BLaER1 treated with 17β-estradiol and CSF1 and Interleukin-3, amounts not matched to agents 10 nM and 100 nM (cell line): Measurements from ENCODE around the gene ITGA2B.

Experiments used
- H3K27ac ChIP-seq, 11 experiments: shearing (Covaris generic); formaldehyde crosslinking; 2 replicates each; pipeline ENCODE4 v1.8.1; 2022
- H3K27me3 ChIP-seq, 11 experiments: shearing (Covaris generic); formaldehyde crosslinking; 2 replicates each; pipeline ENCODE4 v1.8.1; 2022
- H3K36me3 ChIP-seq, 11 experiments: shearing (Covaris generic); formaldehyde crosslinking; 2 replicates each; pipeline ENCODE4 v1.8.1; 2022
- H3K4me1 ChIP-seq, 10 experiments: shearing (Covaris generic); formaldehyde crosslinking; 2 replicates each; pipeline ENCODE4 v1.8.1; 2022
- H3K4me2 ChIP-seq, 11 experiments: shearing (Covaris generic); formaldehyde crosslinking; 2 replicates each; pipeline ENCODE4 v1.8.1; 2022
- H3K4me3 ChIP-seq, 10 experiments: shearing (Covaris generic); formaldehyde crosslinking; 2 replicates each; pipeline ENCODE4 v1.8.1; 2022
- H3K9ac ChIP-seq, 11 experiments: shearing (Covaris generic); formaldehyde crosslinking; 2 replicates each; pipeline ENCODE4 v1.8.1; 2022
- H3K9me3 ChIP-seq, 11 experiments: shearing (Covaris generic); formaldehyde crosslinking; replicated peaks in 1 of 11; 2 replicates each; pipeline ENCODE4 v1.8.1; 2022
- H4K20me1 ChIP-seq, 11 experiments: shearing (Covaris generic); formaldehyde crosslinking; 2 replicates each; pipeline ENCODE4 v1.8.1; 2022
- Cebpa-rat ChIP-seq, 11 experiments: shearing (Covaris generic); IDR thresholded peaks; 2 replicates each; pipeline ENCODE4 v1.8.1; 2022

ITGA2B gene

DNA sequence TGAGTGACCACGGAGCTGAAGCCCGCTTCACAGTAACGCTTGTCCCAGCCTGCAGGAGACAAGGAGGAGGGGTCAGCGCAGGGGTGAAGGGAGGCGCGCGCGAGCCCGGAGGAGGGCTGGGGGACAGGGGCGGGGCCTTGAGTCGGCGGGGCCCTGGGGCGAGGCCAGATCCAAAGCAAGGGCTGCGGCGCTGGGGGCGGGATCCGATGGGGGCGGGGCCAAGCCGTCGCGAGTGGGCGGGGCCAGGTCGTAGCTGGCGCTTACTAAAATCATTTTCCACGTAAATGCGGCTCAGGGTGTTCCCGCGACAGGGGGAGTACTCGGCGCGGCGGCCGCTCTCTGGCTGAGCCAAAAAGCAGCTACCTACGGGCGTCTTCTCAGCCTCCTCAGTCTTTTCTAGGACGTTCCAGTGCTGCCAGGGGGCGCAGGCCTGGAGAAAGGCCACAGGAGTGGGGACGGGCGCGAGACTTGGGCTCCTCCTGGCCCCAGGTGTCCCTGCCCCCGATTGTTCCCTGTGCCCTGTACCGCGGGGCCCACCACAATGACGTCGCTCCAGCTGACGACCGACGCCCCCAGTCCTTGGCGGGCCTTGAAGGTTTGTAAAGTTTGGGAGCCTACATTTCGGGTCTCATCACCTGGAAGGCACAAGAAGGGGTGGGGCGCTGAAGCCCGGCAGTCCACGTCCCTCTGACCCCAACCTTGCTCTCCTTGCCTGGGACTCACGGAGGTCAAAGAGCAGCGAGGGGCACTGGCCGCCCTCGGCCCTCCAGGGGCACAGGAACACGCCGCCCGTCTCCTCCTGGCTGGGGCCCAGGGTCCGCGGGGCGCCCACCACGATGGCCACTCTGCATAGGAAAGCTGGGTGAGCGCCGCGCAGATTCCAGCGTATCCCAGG, 3.9 kb downstream of the ITGA2B start:
- Histone ChIP-seq H3K27me3 (no peaks in the 10 kb centered on the region), H4K20me1 (no peaks in the 10 kb centered on the region; a peak in 1 of 22 replicates), H3K9ac (peak overlapping the region; percentile 65 to 82 (median 76)), H3K36me3 (no peaks in the 10 kb centered on the region), H3K4me2 (peak overlapping the region; percentile 89 to 99 (median 94)), H3K9me3 (no peaks in the 10 kb centered on the region), H3K27ac (peak overlapping the region in 10 of 11 experiments; percentile 10 to 65 (median 54); a peak in 15 of 22 replicates), H3K4me1 (peaks cover 21 to 42% (median 31%) of the 10 kb centered on the region in 10 experiments), H3K4me3 (peak overlapping the region; percentile 50 to 71 (median 62))
- no peak for TF ChIP-seq Cebpa-rat (IDR thresholded peaks at IDR 0.05)

DNA sequence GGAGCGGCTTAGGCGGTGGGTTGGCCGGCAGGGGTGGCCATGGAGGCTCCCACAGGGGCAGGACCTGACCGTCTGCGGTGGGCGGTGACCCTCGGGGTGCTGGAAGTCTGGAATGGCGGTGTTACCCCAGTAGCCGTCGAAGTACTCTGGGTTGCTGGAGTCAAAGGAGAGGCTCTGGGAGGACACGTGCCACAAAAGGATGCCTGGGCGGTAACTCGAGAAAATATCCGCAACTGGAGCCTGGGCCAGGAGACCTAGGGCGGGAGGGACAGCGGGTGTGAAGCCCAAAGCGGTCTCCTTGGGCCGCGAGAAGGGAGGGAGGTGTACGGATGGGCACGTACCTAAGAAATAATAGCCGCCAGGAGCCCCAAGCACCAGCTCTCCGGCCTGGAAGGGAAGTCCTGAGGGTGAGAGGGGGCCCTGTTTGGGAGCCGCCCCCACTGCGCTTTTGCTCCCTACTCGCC, 4.6 kb downstream of the ITGA2B start:
- Histone ChIP-seq H3K4me2 (peak overlapping the region; percentile 89 to 99 (median 94)), H3K27me3 (no peaks in the 10 kb centered on the region), H3K4me3 (peak overlapping the region; percentile 50 to 71 (median 62))

DNA sequence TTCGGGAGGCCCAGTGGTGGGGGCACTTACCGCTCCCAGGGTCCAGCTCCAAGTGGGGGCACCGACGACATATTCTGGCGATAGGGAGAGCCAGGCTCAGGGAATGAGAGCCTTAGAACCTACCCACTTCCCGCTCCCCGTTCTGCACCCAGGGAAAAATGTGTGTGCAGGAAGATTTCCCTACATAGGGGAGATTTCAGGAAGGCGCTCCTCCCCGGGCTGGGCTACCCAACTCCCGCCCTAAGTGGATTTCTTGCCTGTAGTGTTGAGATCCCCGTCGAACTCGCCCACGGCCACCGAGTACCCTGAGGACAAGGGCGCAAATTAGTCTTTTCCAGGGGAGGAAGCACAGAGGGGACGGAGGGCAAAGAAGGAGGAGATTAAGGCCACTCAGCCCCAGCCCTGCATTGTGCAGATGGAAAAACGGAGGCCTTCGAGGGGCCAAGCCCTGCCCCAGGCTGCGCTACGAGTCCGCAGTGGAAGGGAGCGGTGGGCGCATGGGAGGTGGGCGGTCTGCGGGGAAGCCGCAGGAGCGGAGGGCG, 5.1 kb downstream of the ITGA2B start:
- no peak for TF ChIP-seq Cebpa-rat (IDR thresholded peaks at IDR 0.05)
- Histone ChIP-seq H3K4me1 (peaks cover 9 to 31% (median 19%) of the 10 kb centered on the region in 10 experiments), H3K9ac (peak overlapping the region in 3 of 11 experiments; percentile 73 to 78 (median 76); a peak in 5 of 22 replicates), H4K20me1 (no peaks in the 10 kb centered on the region; a peak in 2 of 22 replicates), H3K27me3 (no peaks in the 10 kb centered on the region), H3K4me2 (peak overlapping the region; percentile 89 to 99 (median 94); a peak in 21 of 22 replicates), H3K9me3 (no peaks in the 10 kb centered on the region), H3K36me3 (no peaks in the 10 kb centered on the region), H3K27ac (0 out of 22 replicates have a peak overlapping the region, but pooled peaks of 1 of the 11 experiments have one; percentile 38), H3K4me3 (peak overlapping the region in 5 of 10 experiments; percentile 59 to 71 (median 63); a peak in 3 of 20 replicates)

More for the DNA sequence above, 4.6 kb downstream of the ITGA2B start:
- no peak for TF ChIP-seq Cebpa-rat (IDR thresholded peaks at IDR 0.05)
- peak overlapping the region in 4 of 11 experiments; percentile 28 to 54 (median 39); a peak in 4 of 22 replicates for H3K27ac ChIP-seq
- H4K20me1 ChIP-seq: no peaks in the 10 kb centered on the region; a peak in 2 of 22 replicates
- H3K36me3 ChIP-seq: no peaks in the 10 kb centered on the region
- peak overlapping the region; percentile 65 to 82 (median 76); a peak in 21 of 22 replicates for H3K9ac ChIP-seq
- H3K4me1 ChIP-seq: peaks cover 14 to 36% (median 24%) of the 10 kb centered on the region in 10 experiments
- H3K9me3 ChIP-seq: no peaks in the 10 kb centered on the region

DNA sequence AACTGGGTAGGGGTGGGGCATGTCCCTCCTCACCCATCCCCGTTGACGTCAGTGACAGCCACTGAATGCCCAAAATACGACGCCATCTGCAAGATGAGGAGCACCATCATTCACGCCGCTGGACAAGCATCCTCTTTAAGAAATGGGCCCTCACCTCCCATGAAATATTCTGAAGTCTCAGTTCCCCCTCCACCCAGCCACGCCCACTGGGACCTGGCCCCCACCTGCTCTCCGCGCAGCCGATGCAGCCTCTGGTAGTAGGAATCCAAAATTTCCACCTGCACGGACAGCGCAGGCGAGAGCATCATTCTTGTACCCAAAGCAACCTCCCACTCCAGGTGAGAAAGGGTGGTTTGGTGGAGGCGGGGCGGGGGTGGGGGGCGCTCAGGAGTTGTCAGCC, 5.6 kb downstream of the ITGA2B start:
- H3K9me3 ChIP-seq: no peaks in the 10 kb centered on the region
- no peak overlapping the region for H3K4me2 ChIP-seq
- H3K27ac ChIP-seq: no peak overlapping the region
- no peaks in the 10 kb centered on the region for H3K27me3 ChIP-seq
- no peak overlapping the region for H3K9ac ChIP-seq
- H3K36me3 ChIP-seq: no peaks in the 10 kb centered on the region
- H3K4me1 ChIP-seq: peaks cover 6 to 26% (median 16%) of the 10 kb centered on the region in 10 experiments; a peak in 19 of 20 replicates
- TF ChIP-seq Cebpa-rat (IDR thresholded peaks at IDR 0.05): no peak
- no peak overlapping the region for H3K4me3 ChIP-seq
- H4K20me1 ChIP-seq: no peaks in the 10 kb centered on the region; a peak in 2 of 22 replicates

DNA sequence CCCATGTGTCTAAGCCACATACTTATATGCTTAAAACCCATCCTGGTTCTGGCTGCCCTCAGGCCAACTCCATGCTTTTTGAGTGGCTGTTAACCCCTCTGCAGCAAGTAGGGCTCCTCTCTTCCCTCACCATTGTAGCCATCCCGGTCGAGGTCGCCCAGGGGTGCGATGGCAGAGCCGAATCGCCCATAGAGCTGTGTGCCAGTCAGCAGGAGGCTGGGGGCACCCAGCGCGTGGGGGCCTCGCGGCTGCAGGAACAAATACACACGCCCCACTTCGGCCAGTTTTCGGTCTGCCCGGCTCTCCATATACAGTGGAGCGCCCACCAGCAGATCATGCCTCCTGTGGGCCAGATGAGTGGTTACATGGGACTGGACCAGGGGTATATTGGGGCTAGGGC, 6.1 kb downstream of the ITGA2B start:
- Histone ChIP-seq H3K9ac (no peak overlapping the region), H3K4me3 (no peak overlapping the region), H3K36me3 (no peaks in the 10 kb centered on the region), H3K9me3 (no peaks in the 10 kb centered on the region), H3K27me3 (no peaks in the 10 kb centered on the region), H3K4me2 (no peak overlapping the region), H4K20me1 (no peaks in the 10 kb centered on the region; a peak in 2 of 22 replicates), H3K4me1 (peaks cover 6 to 26% (median 16%) of the 10 kb centered on the region in 10 experiments; a peak in 19 of 20 replicates), H3K27ac (no peak overlapping the region)
- no peak for TF ChIP-seq Cebpa-rat (IDR thresholded peaks at IDR 0.05)

DNA sequence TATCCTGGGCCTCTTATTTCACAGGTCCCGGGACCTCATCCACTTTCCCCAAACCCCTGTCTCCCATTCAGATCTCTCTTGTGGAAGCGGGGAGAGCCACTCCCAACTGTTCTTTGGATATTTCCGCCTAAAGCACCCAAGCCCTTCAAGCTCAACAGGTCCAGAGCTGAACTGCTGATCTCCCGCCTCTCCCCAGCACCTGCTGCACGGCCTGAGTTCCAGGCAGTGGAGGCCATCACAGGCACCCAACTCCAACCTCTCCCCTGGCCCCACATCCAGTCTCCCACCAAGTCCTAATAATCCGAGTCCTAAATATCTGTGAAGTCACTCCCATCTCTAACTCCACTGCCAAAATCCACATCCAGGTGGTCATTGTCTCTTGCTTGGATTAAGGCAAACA, 6.5 kb downstream of the ITGA2B start:
- Histone ChIP-seq H4K20me1 (no peaks in the 10 kb centered on the region; a peak in 2 of 22 replicates), H3K4me1 (peaks cover 6 to 26% (median 16%) of the 10 kb centered on the region in 10 experiments; a peak in 19 of 20 replicates), H3K4me3 (no peak overlapping the region), H3K4me2 (no peak overlapping the region), H3K27ac (no peak overlapping the region), H3K27me3 (no peaks in the 10 kb centered on the region), H3K9ac (no peak overlapping the region; a peak in 1 of 22 replicates), H3K36me3 (no peaks in the 10 kb centered on the region), H3K9me3 (no peaks in the 10 kb centered on the region)
- no peak for TF ChIP-seq Cebpa-rat (IDR thresholded peaks at IDR 0.05)

DNA sequence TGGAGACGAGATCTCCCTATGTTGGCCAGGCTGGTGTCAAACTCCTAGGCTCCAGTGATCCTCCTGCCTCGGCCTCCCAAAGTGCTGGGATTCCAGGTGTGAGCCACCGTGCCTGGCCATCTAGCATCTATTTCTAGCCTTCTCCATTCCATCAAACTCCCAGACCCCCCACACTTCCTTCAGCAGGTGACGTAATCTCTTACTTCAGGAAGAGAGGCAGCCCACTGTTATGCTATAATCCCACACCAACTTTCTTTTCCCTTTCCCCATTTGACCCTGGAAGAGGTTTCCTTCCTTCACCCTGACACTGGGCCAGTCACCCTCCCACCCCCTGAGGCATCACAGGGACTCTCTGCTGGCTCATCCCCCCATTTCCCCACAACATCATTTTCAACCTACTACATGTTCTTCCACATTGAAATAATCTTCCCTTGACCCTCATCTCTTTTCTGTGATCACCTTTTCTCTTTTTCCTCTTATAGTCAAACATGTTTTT, 7.6 kb downstream of the ITGA2B start:
- Histone ChIP-seq H3K27me3 (no peaks in the 10 kb centered on the region), H3K9ac (no peak overlapping the region), H3K4me3 (no peak overlapping the region), H3K9me3 (no peaks in the 10 kb centered on the region), H3K4me2 (peak overlapping the region in 3 of 11 experiments; percentile 13 to 40 (median 34); a peak in 4 of 22 replicates), H3K36me3 (no peaks in the 10 kb centered on the region), H3K4me1 (peaks cover 6 to 26% (median 16%) of the 10 kb centered on the region in 10 experiments; a peak in 19 of 20 replicates), H3K27ac (no peak overlapping the region), H4K20me1 (no peaks in the 10 kb centered on the region; a peak in 2 of 22 replicates)
- 0 out of 22 replicates have a peak, but pooled peaks of 1 of the 11 experiments have one; percentile 14 for TF ChIP-seq Cebpa-rat (IDR thresholded peaks at IDR 0.05)

DNA sequence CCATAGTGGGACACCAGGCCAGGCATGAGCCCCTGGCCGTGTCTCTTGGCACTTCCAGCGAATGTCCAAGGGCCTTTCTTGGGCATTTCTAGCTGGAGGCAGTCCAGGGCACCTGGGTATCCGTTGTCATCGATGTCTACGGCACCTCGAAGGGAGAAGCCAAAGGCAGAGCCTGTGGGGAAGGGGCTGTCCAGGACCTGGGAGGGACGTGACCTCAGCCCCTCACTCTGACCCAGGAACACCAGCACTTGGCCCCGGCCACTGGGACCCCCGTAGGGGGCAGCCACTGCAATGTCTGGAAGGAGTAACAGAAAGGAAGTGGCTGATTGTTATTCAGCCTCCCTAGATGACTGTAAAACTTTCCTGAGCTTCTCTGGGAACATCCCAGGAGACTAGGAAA, 8.7 kb downstream of the ITGA2B start:
- TF ChIP-seq Cebpa-rat (IDR thresholded peaks at IDR 0.05): no peak
- Histone ChIP-seq H3K9me3 (no peaks in the 10 kb centered on the region), H3K4me3 (no peak overlapping the region), H3K4me2 (no peak overlapping the region), H3K4me1 (peaks cover 3 to 22% (median 11%) of the 10 kb centered on the region in 10 experiments; a peak in 19 of 20 replicates), H3K27ac (no peak overlapping the region), H4K20me1 (no peaks in the 10 kb centered on the region; a peak in 2 of 22 replicates), H3K9ac (no peak overlapping the region), H3K36me3 (no peaks in the 10 kb centered on the region), H3K27me3 (no peaks in the 10 kb centered on the region)

DNA sequence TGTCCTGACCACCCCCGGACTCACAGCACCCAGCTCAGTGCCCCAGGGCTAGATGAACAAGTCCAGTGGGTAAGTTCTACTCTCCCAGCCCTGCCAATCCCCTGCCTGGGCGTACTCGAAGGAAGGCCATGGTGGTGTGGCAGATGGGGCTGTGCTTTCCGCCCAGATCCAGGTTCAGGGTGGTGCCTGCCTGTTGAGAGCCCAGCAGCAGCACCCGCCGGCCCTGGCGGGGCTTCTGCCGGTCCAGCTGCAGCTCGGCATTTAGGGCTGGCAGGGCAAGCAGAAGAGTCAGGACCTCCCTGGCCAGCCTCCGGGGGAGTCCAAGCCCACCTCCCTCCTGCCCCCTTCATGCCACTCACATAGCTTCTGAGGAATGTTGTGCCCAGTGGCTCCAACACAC, 9.6 kb downstream of the ITGA2B start:
- H3K9me3 ChIP-seq: no peaks in the 10 kb centered on the region
- H3K27me3 ChIP-seq: no peaks in the 10 kb centered on the region
- no peak overlapping the region for H3K27ac ChIP-seq
- no peak for TF ChIP-seq Cebpa-rat (IDR thresholded peaks at IDR 0.05)
- no peak overlapping the region for H3K4me3 ChIP-seq
- no peak overlapping the region for H3K9ac ChIP-seq
- no peaks in the 10 kb centered on the region for H3K36me3 ChIP-seq
- H4K20me1 ChIP-seq: no peaks in the 10 kb centered on the region; a peak in 2 of 22 replicates
- no peak overlapping the region for H3K4me2 ChIP-seq
- peaks cover 0 to 22% (median 8%) of the 10 kb centered on the region in 10 experiments; a peak in 15 of 20 replicates for H3K4me1 ChIP-seq
